K562 (cell line): ENCODE results near the gene KCNH2. TPM values are rescaled to one million over a fixed set of nuclear protein-coding genes. Genes with fewer than 3 reads are reported as not detected.

Experiments used
- ATF7 ChIP-seq: fragments of 450-650 bp; IDR thresholded peaks from 2 replicates; pipeline ENCODE4 v1.7.1; 2014; ENCODE audit warnings: mild to moderate bottlenecking, moderate library complexity
- DPF2 ChIP-seq: fragments of 450-650 bp; IDR thresholded peaks from 2 replicates; pipeline ENCODE4 v1.6.1; 2016
- EGR1 ChIP-seq: fragments of 450-650 bp; conservative IDR thresholded peaks from 2 replicates; pipeline ENCODE4 v1.6.1; 2017; ENCODE audit warnings: mild to moderate bottlenecking
- ETV6 ChIP-seq, 3 experiments: fragments of 150-350 bp in 1 of 3; sonication (generic) in 1 of 3; formaldehyde crosslinking in 1 of 3; IDR thresholded peaks; 2 replicates each; pipeline versions ENCODE4 v1.6.1 to v1.8.0; 2014 to 2022; ENCODE audit warnings: borderline replicate concordance in 2 of 3, low read depth in 2 of 3, antibody characterized with exemption in 1 of 3, low read length in 1 of 3, mild to moderate bottlenecking in 1 of 3, missing genetic modification reagents in 1 of 3
- FOXJ2 ChIP-seq: fragments of 200-800 bp; sonication (Bioruptor generic); IDR thresholded peaks from 2 replicates; pipeline ENCODE4 v1.6.1; 2016; ENCODE audit warnings: missing genetic modification characterization, missing compliant biosample characterization
- HCFC1 ChIP-seq: IDR thresholded peaks from 2 replicates; pipeline ENCODE4 v1.6.1; 2012; ENCODE audit warnings: low read depth, low read length, improper control_type of control experiment
- HNRNPK ChIP-seq: fragments of 200-400 bp; formaldehyde crosslinking; IDR thresholded peaks from one replicate; pipeline ENCODE4 v1.6.1; 2018; ENCODE audit warnings: mild to moderate bottlenecking, low read depth, low read length; ENCODE audit not compliant: poor library complexity, severe bottlenecking
- HOXB6 ChIP-seq: fragments of 250-450 bp; sonication (Bioruptor Pico); IDR thresholded peaks from 2 replicates; pipeline ENCODE4 v1.5.1; 2022; ENCODE audit warnings: mild to moderate bottlenecking, borderline replicate concordance
- PHF8 ChIP-seq: fragments of 200-600 bp; sonication (generic); IDR thresholded peaks from 2 replicates; pipeline ENCODE4 v1.6.1; 2012; ENCODE audit warnings: mixed run types, mild to moderate bottlenecking, inconsistent platforms, low read length, moderate library complexity, borderline replicate concordance
- PURB ChIP-seq: sonication (generic); formaldehyde crosslinking; IDR thresholded peaks from 2 replicates; pipeline ENCODE4 v1.9.0; 2021; ENCODE audit warnings: low read depth, mild to moderate bottlenecking, missing genetic modification reagents
- RB1 ChIP-seq: fragments of 450-650 bp; IDR thresholded peaks from 2 replicates; pipeline ENCODE4 v1.6.1; 2017; ENCODE audit warnings: low read depth, mild to moderate bottlenecking
- SMARCA4 ChIP-seq: fragments of 450-650 bp; IDR thresholded peaks from 2 replicates; pipeline ENCODE4 v1.6.1; 2016
- SMARCC2 ChIP-seq: fragments of 450-650 bp; IDR thresholded peaks from 2 replicates; pipeline ENCODE4 v1.6.1; 2017; ENCODE audit warnings: antibody characterized with exemption, moderate library complexity, mild to moderate bottlenecking, low read depth
- ZC3H11A ChIP-seq: IDR thresholded peaks from 2 replicates; pipeline ENCODE4 v1.6.1; 2012; ENCODE audit warnings: low read depth, low read length, improper control_type of control experiment
- ZFPM2 ChIP-seq: fragments of 250-450 bp; sonication (Bioruptor Pico); IDR thresholded peaks from 2 replicates; pipeline ENCODE4 v1.5.1; 2022; ENCODE audit warnings: mild to moderate bottlenecking
- ZNF239 ChIP-seq: fragments of 250-450 bp; sonication (Bioruptor Pico); IDR thresholded peaks from 2 replicates; pipeline ENCODE4 v1.4.0; 2020; ENCODE audit warnings: mild to moderate bottlenecking
- polyA plus RNA-seq, 8 experiments: library from polyadenylated mRNA; depleted of rRNA in 4 of 8; stranded (reverse) in 5 of 8; unstranded in 3 of 8; fragments of >200 nt; fragmentation: Nextera tagmentation in 2 of 8; fragmentation: Illumina TruSeq in 1 of 8; extraction: Ambion mirVana in 2 of 8; extraction: Trizol in 1 of 8; gene quantifications; 2 replicates each; pipeline versions ENCODE4 v1.2.1 to v1.2.3, GENCODE V29; 2011 to 2014; ENCODE audit warnings: inconsistent platforms in 1 of 8, missing spikeins in 1 of 8
- total RNA-seq, 7 experiments: library from RNA; depleted of rRNA in 6 of 7; stranded (reverse); fragments of >200 nt in 6 of 7; fragmentation: Illumina TruSeq in 2 of 7; extraction: Trizol in 2 of 7; gene quantifications; 2 replicates each; pipeline versions ENCODE4 v1.2.1 to v1.2.3, GENCODE V29; 2011 to 2021; ENCODE audit warnings: low replicate concordance in 1 of 7
- TF ChIP-seq, protein P1 (sequence below): fragments of 450-650 bp; IDR thresholded peaks from 2 replicates; pipeline ENCODE4 v1.6.1; 2018; ENCODE audit warnings: mild to moderate bottlenecking, low read depth; ENCODE audit not compliant: partially characterized antibody
- TF ChIP-seq, protein P2 (sequence below): fragments of 250-450 bp; sonication (Bioruptor Pico); IDR thresholded peaks from 2 replicates; pipeline ENCODE4 v1.5.0; 2020; ENCODE audit warnings: mild to moderate bottlenecking
- TF ChIP-seq, protein P3 (sequence below): fragments of 200-800 bp; sonication (Bioruptor generic); IDR thresholded peaks from 2 replicates; pipeline ENCODE4 v1.6.1; 2017; ENCODE audit warnings: missing genetic modification characterization, missing compliant biosample characterization
- TF ChIP-seq, protein P4 (sequence below): sonication (generic); formaldehyde crosslinking; IDR thresholded peaks from 2 replicates; pipeline ENCODE4 v1.9.0; 2022; ENCODE audit warnings: mild to moderate bottlenecking, missing genetic modification reagents
- TF ChIP-seq, protein P5 (sequence below): fragments of 450-650 bp; IDR thresholded peaks from one replicate; pipeline ENCODE4 v1.6.1; 2018; ENCODE audit warnings: mild to moderate bottlenecking, moderate library complexity; ENCODE audit not compliant: partially characterized antibody

KCNH2 gene
- total and polyA plus RNA-seq, 9 of the 15 experiments (the other 6 are each of a cell fraction or from before 2014, with no cell fraction given): 18.1 to 368 (median 218) TPM

DNA sequence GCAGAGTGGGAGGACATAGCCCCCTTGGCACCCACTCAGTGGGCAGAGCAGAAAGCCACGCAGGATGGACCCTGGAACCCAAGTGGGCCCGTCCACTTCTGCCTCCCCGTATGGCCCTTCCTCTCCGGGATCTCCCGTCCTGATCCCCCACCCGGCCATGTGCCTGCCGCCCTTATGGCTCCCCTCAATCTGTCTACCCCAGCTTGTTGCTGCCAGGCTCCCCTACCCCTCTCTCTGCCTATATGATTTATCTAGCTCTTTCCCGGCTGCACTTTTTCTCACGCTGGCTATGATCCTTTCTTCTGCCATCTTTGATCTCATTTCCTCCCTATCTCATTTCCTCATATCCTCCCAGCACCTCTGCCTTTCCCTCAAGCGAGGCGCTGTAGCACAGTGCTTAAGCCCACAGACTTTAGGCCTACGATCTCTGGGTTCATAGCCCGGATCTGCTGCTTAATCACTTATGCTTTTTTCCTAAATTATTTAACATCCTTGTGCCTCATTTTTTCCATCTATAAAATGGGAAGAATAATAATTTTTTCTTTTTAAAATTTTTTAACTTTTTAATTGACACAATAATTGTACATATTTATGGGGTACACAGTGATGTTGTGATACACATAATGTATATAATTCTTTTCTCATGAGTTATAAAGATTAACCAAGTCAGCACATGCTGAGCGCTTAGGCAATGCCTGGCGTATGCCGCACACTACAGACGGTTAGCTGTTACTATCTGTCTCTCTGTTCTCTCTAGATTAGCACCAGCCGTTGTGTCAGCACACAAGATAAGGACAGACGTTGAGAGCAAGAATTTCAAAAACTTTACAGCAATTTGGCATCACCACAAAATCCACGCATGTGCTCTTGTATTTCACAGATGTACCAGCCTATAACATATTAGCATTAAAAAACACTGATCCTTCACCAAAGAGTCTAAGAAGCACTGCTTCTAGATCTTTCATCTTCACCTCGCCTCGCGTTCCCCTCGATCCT lies 18.1 kb downstream of the KCNH2 start (continued):
- TF ChIP-seq RB1 (no peak; the same call in 1 of the 2 replicates), ZC3H11A (no peak), PURB (CRISPR knock-in tag) (no peak), DPF2 (peak; percentile 100), FOXJ2 (tag) (peak; percentile 75; the same call in 1 of the 2 replicates), ATF7 (peak; percentile 87), ZFPM2 (CRISPR knock-in tag) (peak; percentile 82; the same call in 1 of the 2 replicates), SMARCC2 (peak; percentile 98), HNRNPK (no peak), HOXB6 (CRISPR knock-in tag) (no peak), ETV6 (IDR thresholded peaks at IDR 0.05; ENCODE audit: borderline replicate concordance in 1 of 2, low read depth in 2 of 2, low read length in 1 of 2) (peak in 1 of 2 experiments; percentile 51; a peak in 1 of 4 replicates), ETV6 (CRISPR knock-in tag; IDR thresholded peaks at IDR 0.05; ENCODE audit: borderline replicate concordance) (no peak), SMARCA4 (peak; percentile 99), PHF8 (no peak), HCFC1 (0 out of 2 replicates have a peak, but pooled peaks have one; percentile 35), ZNF239 (CRISPR knock-in tag) (peak; percentile 75), EGR1 (no peak; the same call in 1 of the 2 replicates)
- TF ChIP-seq, protein P1, sequence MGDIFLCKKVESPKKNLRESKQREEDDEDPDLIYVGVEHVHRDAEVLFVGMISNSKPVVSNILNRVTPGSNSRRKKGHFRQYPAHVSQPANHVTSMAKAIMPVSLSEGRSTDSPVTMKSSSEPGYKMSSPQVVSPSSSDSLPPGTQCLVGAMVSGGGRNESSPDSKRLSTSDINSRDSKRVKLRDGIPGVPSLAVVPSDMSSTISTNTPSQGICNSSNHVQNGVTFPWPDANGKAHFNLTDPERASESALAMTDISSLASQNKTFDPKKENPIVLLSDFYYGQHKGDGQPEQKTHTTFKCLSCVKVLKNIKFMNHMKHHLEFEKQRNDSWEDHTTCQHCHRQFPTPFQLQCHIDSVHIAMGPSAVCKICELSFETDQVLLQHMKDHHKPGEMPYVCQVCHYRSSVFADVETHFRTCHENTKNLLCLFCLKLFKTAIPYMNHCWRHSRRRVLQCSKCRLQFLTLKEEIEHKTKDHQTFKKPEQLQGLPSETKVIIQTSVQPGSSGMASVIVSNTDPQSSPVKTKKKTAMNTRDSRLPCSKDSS: no peak
- TF ChIP-seq, protein P2, sequence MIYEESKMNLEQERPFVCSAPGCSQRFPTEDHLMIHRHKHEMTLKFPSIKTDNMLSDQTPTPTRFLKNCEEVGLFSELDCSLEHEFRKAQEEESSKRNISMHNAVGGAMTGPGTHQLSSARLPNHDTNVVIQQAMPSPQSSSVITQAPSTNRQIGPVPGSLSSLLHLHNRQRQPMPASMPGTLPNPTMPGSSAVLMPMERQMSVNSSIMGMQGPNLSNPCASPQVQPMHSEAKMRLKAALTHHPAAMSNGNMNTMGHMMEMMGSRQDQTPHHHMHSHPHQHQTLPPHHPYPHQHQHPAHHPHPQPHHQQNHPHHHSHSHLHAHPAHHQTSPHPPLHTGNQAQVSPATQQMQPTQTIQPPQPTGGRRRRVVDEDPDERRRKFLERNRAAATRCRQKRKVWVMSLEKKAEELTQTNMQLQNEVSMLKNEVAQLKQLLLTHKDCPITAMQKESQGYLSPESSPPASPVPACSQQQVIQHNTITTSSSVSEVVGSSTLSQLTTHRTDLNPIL (CRISPR knock-in tag): 0 out of 2 replicates have a peak, but pooled peaks have one; percentile 7
- TF ChIP-seq, protein P3, sequence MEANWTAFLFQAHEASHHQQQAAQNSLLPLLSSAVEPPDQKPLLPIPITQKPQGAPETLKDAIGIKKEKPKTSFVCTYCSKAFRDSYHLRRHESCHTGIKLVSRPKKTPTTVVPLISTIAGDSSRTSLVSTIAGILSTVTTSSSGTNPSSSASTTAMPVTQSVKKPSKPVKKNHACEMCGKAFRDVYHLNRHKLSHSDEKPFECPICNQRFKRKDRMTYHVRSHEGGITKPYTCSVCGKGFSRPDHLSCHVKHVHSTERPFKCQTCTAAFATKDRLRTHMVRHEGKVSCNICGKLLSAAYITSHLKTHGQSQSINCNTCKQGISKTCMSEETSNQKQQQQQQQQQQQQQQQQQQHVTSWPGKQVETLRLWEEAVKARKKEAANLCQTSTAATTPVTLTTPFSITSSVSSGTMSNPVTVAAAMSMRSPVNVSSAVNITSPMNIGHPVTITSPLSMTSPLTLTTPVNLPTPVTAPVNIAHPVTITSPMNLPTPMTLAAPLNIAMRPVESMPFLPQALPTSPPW (CRISPR knock-in tag): peak; percentile 77
- TF ChIP-seq, protein P4, sequence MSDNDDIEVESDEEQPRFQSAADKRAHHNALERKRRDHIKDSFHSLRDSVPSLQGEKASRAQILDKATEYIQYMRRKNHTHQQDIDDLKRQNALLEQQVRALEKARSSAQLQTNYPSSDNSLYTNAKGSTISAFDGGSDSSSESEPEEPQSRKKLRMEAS: peak; percentile 80
- TF ChIP-seq, protein P5, sequence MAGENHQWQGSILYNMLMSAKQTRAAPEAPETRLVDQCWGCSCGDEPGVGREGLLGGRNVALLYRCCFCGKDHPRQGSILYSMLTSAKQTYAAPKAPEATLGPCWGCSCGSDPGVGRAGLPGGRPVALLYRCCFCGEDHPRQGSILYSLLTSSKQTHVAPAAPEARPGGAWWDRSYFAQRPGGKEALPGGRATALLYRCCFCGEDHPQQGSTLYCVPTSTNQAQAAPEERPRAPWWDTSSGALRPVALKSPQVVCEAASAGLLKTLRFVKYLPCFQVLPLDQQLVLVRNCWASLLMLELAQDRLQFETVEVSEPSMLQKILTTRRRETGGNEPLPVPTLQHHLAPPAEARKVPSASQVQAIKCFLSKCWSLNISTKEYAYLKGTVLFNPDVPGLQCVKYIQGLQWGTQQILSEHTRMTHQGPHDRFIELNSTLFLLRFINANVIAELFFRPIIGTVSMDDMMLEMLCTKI: no peak
